GM21447 (cell line): ENCODE data around the gene SNTG2.

Experiments
- ATAC-seq: cut with Tn5 transposase; IDR thresholded peaks from one replicate; pipeline ENCODE4 v1.9.1; 2021; ENCODE audit not compliant: unreplicated experiment

The SNTG2 gene

DNA sequence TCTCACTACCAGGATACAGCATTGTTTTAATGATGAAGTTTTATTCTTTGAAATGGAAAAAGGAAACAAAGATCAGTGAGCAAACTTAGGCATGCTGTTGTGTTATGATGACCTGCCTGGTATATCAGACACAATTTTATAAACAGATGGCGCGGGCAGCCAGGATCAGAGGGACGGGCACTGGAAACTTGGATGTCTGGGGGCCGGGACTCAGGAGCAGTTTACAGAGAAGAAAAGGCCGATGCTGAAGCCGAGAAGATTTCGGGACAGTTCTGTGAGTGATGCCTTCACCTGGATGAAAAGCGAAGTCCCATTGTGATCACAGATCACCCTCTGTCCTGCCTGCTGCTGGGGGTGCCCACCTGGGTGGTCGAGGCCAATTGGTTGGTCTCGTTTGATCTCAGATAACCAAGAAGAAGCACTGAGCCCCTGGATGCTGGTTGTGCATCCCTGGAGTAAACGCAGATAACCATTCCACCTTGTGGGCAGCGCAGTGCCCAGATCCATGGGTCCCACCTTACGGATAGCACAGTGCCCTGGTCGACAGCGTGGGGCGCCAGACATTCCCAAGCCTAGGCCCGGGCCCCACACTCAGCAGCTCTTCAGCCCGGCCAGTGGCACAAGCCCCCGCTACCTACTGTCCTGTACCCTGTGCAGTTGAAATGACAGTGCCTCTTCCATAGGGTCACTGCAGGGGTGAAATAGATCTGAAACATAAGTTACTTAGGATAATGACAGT, 279.7 kb downstream of the SNTG2 start:
- no peak for ATAC-seq

DNA sequence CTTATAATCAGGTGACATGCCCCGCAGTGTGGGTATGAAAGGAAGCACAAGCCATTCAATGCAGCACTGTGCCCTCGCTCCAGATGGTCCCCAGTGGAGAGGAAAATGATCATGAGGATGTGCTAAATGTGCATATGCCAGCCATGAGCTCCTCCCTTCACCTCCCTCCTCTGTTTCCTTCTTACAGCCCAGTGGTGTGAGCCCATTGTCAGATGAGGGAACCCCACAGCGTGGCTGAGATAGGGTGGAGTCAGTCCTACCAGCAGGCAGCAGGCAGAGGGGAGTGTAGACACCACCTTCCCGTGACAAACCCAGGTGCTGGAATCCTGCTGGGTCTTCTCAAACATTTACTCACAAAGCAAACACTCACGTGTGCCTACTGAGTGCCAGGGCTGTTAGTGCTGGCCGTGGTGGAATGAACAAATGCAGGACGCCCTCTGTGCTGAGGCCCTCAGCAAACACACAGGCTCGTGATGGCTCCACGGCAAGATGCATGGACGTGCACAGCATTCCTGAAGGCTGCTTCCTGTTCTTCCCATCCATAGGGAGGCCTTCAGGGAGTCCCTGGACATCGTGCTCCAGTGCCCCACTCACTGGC, 280.9 kb downstream of the SNTG2 start:
- ATAC-seq: no peak

DNA sequence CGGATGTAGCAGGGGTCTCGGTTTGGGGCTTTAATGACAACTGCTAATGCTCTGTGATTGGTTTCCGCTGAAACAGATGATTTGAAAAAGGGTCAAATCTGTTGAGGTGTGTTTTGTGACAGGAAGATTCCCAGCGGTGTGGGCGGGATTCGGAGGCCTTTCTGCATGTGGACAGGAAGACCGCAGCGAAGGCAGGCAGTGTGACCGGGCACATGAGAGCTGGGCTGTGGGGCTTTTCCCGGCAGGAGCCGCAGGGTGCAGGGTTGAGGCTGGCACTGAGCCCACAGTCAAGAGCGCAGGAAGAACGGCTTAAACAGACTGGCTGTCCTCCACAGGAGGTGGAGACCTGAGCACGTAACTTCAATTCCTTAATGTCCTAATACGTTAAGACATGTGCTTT, 282.6 kb downstream of the SNTG2 start:
- no peak for ATAC-seq

DNA sequence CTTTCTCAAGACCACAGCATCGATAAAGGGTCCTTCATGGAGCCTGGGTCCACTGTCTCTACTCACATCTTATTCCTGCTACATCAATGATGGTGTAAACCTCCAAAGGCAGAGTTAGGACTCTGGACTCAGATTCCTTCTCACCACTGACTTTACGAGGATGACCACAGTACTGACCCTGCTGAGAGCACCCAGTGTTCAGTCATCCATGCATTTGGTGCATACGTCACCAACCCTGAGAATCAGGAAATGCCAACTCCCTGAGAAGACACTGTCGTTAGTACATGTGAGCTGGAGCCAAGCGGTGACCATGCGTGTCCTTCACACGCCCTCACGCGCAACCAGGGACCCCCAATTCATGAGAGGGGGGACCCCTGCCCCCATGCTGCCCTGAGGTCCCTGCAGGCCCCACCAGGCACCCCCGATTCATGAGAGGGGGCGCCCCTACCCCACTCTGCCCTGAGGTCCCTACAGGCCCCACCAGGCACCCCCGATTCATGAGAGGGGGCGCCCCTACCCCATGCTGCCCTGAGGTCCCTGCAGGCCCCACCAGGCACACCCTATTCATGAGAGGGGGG, 284.2 kb downstream of the SNTG2 start:
- no peak for ATAC-seq

DNA sequence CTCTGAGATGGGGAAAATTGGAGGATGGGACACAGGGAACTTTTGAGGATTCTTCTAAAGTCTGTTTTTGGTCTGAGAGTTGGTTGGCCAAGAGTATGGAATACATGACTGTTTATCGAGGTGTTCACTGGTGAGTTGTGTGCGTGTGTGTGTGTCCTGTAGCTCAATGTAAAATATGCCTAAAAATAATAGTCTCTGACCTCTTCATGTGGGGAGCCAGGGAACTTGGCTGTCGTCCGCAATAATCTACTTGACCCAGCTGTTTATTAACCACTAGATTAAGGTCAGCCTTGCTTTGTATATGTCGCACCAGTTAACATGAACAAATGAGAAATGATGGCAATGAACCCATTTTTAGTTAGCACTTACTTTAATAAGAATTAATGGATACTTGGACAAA, 285.2 kb downstream of the SNTG2 start:
- no peak for ATAC-seq

DNA sequence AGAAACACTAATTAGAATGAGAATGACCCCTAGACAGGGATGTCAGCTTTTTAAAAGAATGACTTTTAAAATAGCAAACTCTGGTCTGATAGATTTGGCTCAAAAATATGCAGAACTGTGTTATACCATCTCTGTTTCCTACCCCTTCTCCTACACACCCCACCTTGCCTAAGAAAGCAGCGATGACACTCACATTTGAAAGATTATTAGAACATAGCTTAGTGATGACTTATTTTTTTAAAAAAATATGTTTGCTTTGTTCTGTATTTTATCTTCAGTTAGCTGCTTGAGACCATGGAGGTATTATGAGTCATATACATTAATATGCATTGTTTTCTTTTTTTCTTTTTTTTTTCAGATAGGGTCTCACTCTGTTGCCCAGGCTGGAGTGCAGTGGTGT, 286.0 kb downstream of the SNTG2 start:
- no peak for ATAC-seq

DNA sequence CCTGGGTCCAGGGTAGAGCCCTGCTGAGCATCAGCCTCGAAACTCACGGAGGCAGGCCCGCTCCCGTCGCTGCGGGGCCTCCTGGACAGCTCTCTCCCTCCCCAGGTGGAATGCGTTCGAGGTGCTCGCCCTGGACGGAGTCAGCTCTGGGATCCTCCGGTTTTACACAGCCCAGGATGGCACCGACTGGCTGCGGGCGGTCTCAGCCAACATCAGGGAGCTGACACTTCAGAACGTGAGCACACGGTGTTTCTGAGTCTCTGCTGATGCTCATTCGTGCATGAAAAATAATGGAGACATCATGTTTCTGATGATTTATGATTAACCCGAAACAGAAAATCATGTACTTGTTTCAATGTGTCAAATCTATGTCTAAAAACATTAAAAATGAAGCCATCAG, 287.1 kb downstream of the SNTG2 start:
- ATAC-seq: no peak

DNA sequence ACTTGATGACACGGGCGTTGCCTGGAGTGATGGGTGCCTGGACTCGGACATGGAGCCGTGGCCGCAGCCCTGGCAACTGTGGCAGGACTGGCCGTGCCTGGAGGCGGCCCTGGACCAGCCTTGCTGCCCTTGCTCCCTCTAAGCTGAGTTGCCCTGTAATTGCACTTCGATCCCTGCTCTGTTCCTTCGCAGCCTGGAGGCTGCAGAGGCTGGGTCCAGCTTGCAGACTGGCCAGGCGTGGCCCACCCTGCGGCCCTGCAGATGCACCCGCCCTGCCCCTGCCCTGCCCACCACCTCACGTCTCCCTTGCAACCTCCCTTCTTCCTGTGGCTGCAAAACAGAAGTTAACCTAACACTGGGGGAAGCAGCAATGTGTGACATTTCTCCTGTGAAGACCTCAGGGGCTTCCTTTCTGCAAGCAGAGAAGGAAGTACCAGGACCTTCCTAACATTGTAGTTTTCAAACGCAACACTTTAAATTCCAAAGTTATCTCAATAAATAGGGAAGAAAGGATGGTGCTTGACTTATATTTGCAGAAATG, 288.0 kb downstream of the SNTG2 start:
- ATAC-seq: no peak

DNA sequence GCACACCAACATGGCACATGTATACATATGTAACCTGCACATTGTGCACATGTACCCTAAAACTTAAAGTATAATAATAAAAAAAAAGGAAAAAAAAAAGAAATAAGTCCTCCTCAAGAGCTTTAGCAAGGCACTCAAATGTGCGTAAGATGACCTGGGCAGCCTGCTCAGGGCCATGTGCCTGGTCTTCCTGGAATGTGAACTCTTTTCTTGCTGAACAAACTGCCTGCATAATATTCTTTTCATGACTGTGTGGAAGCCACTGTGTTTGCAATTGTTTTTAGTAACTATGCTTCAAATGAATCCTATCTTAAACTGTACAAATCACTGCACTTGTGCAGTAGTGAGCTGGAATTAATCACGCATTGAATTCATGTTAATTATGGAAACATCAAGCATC, 294.5 kb downstream of the SNTG2 start:
- ATAC-seq: no peak

DNA sequence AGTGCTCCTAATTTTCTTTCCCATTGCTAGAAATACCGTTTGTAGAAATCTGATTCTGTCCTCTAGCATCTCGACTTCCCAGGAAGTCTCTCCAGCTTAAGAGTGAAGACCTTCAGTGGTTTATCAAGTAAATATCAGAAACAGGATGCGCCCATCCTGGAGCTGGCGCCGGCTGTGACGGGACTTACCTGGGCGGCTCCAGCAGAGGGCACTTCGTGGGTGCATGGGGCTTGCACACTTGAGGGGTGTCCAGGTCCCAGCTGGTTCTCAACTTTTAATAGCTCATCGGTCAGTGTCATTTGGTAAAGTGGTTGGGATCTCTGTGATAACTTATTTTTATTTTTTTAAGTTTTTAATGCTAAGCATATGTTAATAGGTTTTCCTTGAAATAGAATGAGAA, 295.6 kb downstream of the SNTG2 start:
- no peak for ATAC-seq

DNA sequence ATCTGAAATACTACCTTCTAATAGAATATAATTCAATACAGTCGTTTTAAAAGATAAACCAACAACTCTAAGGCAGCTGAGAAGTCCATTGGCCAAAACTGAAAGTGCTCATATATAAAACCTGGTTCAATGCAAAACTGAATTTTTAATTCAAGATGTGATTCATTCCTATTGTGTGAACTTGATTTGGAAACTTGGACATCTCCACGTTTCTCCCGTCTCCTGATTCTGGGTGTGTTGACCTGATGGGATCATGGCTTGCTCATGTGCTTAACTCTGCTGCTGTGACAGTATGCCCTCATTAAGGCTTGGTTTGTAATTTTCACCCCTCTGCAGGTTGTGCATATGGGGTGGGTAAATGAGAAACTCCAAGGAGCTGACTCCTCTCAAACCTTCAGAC, 296.3 kb downstream of the SNTG2 start:
- no peak for ATAC-seq

DNA sequence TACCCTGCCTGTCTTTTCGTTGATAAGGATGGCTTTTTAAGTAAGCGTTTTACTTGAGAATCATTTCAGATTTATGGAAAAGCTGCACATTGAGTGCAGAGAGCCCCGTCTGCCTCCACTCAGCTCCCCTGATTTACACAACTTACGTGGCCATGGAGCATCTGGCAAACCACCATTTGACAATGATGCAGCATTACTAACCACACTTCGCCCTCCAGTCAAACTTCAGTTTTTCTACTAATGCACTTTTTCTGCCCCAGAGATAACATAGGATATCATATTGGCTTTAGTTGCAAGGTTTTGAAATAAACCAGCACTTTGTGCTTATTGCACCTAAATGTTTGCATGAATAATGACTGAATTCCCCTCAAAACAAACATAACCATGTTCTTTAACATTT, 297.5 kb downstream of the SNTG2 start:
- ATAC-seq: no peak

DNA sequence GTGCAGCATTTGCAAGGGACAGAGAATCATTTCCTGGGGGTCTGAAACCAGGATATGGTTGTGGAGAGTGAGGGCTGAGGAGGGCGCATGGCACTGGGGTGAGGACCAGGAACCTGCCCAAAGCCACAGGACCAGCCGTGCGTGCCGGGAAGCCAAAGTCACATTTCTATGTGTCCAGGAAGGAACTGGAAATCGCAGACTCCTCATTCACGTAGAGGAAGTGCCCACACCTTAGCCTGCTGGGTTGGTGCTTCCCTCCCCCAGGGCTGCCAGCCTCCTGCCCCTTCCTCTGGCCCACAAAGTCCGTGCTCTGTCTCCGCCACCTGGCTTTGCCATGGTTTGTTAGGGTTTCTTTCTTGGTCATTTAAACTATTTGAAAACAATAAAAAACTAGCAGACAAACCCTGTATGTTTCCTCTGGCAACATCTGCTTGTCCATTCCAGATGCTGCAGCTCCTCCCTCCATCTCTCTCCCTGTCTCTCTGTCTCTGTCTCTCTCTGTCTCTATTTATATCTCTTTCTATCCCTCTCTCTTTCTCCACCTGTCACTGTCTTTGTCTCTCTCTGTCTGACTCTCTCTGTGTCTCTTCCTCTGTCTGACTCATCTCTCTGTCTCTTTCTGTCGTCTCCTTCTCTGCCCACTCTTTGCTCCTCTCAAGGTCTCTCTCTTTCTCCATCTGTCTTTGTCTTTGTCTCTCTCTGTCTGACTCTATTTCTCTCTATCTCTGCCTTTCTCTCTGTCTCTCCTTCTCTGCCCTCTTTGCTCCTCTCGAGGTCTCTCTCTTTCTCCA, 299.4 kb downstream of the SNTG2 start:
- ATAC-seq: no peak

DNA sequence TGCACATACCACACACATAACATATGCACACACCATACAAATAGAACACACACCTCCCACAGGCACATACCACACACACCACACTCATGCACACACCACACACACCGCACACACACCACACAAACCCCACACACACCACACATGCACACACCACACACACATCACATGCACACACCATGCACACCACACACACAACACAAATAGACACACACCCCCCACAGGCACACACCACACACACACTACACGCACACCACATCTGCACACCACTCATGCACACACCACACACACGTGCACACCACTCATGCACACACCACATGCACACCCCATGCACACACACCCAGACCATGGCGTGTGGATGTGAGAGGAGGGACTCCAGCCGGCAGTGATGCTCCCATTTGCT, 300.9 kb downstream of the SNTG2 start:
- ATAC-seq: no peak

DNA sequence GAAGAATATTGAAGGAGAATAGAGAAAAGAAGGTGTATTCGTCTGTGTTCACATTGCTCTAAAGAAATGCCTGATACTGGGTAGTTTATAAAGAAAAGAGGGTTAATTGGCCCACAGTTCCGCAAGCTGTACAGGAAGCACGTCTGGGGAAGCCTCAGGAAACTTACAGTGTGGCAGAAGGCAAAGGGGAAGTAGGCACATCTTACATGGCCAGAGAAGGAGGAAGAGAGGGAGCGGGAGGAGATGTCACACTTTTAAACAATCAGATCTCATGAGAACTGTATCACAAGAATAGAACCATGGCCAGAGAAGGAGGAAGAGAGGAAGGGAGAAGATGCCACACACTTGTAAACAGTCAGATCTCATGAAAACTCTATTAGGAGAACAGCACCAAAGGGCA, 303.0 kb downstream of the SNTG2 start:
- ATAC-seq: no peak

DNA sequence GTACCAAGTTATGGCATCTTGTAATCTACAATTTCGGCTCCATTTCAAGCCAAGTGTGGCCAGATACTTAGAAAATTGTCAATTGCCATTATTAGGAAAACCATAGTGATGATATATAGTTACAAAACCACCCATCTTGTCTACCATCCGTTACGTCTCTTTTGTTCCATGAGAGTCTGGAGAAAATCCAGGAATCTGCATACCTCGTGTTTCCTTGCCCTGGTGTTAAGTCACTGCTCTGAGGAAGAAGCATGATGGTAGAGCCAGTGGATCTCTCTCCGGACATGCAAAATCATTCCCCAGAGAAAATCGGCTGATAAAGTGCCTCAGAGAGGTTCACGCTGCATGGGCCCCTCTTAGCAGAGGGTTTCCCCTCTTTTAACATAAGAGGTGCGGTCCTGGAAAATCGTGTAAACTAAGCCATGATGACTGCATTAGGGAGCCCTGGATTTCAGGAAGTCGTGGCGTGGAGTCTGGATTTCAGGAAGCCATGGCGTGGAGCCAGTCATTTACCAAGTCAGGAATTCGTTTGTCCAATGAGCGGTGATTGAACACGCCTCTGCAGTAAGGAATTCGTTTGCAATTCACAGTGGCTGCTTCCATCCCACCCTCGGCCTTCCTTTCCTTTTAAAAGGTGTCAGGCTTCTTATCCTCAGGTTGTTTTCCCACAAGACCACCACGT, 304.2 kb downstream of the SNTG2 start:
- ATAC-seq: no peak

DNA sequence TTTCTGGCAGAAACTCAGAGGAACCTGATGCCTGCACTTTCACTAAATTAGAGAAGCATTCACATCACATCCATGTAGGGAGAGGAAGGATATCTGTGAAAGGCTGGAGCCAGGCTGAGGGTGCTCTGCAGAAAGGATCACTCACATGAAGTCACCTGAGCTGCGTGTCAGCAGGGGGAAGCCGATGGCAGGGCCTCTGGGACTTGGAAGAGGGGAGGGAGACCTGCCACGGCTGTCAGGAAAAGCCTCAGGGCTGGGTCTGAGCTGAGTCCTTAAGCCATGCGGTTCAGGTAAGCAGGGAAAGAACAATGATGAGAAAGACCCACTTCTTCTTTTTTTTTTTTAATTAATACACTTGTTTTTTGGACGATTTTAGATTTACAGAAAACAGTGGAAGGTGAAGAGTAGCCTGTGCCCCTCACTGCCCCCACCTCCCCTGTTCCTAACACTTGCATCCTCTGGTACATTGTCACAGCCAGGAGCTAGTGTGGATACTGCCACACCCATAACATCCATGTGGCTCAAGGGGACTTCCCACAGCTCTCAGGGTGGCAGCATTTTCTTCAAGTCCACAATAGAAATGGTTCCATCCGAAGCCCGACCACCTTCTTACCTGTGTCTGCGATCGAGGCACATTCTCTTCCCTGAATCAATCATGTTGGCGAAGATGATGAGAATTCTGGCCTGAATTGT, 306.1 kb downstream of the SNTG2 start:
- ATAC-seq: no peak

DNA sequence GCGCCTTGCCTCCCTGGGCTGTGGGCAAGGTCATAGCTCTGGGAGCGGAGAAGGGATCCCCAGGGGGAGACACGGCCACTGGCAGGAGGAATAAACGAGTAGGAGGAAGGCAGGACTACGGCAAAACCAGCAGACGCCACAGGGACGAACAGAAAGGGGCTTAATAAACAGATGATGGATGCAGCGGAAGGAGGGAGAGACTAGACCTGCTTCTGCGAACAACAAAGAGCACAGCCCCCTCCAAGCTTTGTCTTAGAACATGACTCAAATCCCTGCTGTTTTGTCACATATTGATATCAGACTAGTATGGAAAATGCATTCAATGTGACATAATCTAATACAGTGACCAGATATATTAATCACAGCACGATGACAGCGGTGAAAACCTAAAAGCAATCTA, 306.7 kb downstream of the SNTG2 start:
- no peak for ATAC-seq

DNA sequence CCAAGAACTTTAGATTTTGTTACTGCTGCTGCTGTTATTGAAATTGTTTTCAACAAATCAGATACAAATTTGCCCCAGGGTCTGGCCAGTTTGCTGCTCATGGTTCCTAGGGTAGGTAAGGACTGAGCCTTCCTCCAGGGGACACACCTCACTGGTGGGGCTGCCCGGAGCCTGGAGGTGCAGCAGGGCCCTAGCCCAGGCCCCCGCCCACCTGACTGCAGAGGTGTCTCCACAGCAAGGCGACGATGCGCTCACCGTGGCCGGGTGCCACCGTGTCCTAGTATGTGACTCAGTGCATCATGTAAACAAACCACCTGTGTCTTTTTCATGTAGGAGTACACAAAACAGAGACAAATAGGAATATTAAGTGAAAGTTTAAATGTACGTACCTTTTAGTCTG, 309.1 kb downstream of the SNTG2 start:
- no peak for ATAC-seq

DNA sequence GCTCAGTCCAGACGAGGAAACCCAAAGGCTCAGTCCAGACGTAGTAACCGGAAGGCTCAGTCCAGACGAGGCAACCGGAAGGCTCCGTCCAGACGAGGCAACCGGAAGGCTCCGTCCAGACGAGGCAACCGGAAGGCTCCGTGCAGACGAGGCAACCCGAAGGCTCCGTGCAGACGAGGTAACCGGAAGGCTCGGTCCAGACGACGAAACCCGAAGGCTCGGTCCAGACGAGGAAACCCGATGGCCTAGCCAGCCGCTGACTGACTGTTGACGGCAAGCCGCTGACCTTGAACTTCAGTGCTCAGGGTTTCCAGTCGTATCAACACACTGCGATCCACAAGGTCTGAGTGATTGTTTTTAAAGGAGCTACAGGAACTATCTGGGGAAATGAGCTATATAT, 312.0 kb downstream of the SNTG2 start:
- no peak for ATAC-seq

DNA sequence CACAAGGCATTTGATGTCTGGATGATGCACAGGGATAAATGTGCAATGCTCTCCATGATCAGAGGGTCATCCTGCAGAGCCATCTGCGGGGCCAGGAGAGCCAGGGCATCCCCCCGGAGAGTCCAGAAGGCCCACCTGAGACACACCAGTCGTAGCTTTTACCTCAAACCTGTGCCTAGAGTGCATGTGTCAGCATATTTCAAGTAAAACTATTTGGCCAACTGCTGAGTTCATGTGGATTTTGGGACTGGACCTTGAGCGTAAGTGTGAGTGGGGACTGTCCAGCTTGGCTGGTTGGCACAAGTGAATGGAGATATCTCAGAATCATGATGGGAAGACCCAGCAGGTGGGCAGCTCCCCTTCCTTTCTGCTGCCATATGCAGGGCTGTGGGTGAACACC, 314.8 kb downstream of the SNTG2 start:
- ATAC-seq: no peak
